DMS53 treated with DMSO at 0.1 percent for 48 hours (cell line): ENCODE data around the gene FBN2.

Source experiments
- DNase-seq: peaks from one replicate; lab custom pipeline; 2025; ENCODE audit not compliant: unreplicated experiment; lab: John Stamatoyannopoulos, UW

The FBN2 gene

GRCh38 chr5:128378196-128378595, 159.8 kb downstream of the FBN2 start:
- no peak for DNase-seq

DNA sequence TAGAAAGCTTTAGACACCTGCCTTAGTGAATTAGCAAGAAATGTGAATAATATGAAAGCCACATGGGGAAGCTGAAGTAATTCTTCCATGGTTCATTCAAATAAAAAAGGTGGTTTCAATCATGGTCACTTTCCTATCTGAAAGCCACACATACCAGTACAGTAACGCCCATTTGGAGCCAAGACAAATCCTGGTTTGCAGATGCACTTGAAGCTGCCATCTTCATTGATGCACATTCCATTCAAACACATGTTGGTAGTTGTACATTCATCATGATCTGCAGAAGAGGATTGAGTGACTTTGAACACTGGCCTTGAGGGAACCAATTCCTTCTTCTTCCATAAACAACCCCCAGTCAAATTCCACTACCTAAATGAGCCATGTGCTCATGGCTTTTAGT, 161.5 kb downstream of the FBN2 start:
- DNase-seq = no peak

GRCh38 chr5:128366147-128366546, 171.9 kb downstream of the FBN2 start:
- DNase-seq = no peak

- DNase-seq = no peak
Measured at GRCh38 chr5:128362370-128362769, 175.7 kb downstream of the FBN2 start.

- no peak for DNase-seq
Measured at GRCh38 chr5:128358826-128359225, 179.2 kb downstream of the FBN2 start.

DNA sequence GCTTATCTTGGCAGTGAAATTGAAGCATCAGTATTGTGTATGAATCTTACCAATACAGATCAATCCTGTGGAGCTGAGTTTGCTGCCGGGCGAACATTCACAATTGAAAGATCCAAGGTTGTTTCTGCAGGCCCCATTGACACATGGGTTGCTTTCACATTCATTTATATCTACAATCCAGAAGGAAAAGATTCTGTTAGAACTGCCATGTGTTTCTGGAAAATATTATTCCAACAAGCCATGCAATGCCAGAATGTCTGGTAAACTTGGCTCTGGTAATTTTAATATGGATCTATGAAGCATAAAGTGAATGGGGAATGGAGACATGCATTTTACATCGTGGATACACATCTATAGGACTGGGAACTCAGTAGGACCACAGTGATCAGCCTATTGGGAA, 180.8 kb downstream of the FBN2 start:
- no peak for DNase-seq

DNA sequence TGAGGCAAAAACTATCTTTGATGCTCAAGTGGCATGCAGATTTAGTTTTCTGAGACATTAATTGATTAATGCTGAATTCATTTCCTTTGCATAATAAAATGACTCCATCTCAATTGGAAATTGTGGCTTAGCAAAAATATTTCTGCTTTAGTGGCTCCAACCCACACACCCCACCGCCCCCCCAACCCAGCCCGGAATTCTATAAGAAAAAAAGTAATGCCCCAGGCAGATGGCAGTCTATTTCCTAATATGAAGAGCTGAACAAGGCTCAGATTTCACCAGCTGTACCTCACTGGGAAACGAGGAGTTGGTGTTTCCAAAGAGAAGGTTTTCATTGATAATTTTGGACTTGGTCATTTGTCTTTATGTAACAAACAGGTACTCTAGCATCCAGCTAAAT, 182.1 kb downstream of the FBN2 start:
- no peak for DNase-seq

- DNase-seq = no peak
Measured at GRCh38 chr5:128353441-128354107, 184.5 kb downstream of the FBN2 start.

- DNase-seq = no peak
Measured at GRCh38 chr5:128350705-128351104, 187.3 kb downstream of the FBN2 start.

DNA sequence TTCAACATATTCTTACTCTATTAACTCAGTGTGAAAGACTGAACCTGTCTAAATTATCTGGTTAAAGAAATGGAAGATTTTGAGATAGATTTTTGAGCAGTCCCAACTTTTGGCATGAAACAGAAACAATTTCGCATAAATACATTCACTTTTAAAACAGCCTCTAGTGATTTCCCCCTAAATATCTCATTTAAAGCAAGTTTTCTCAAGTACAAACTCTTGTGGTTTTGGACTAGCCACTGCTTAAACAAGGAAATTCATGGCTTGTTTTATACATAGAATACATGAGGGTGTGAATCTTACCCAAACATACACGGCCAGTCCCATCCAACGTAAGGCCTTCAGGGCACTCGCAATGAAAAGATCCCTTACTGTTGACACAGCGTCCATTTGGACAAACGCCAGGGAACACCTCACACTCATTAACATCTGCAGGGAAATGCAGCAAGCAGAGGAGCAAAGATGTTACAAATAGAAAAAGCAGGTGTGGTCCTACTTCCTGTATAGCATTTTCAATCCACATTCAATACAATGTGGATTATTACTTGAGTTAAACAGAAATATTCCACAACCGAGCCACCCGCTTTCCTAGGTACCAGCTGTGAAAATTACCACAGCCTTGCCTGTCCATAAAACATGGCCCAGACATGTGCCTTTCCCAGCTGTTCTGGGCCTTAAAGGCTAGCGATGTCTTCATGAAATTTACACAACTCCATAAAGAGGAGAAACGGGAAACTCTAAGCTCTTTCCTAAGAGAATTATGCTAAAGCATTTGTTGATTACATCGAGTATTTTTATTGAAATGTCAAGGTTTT, 188.8 kb downstream of the FBN2 start:
- peak; percentile 96 for DNase-seq

GRCh38 chr5:128346038-128346437, 192.0 kb downstream of the FBN2 start:
- no peak for DNase-seq

DNA sequence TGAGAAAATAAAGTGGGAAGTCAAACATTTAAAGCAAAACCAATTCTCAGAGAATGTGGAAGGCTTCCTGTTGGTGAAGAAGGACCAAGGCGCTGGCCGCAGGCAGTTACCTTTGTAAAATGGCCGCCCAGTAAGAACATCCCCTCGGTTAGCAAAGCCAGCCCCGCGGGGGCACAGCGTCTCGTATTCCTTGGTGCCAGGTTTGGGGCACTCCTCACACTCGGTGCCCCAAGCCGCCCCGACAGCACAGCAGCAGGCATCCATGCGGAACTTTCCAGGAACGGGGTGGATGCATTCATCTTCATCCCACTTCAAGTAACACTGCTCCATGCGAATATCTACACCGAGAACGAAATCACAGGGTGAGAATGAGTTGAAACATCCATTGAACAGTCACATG, 192.8 kb downstream of the FBN2 start:
- no peak for DNase-seq

DNA sequence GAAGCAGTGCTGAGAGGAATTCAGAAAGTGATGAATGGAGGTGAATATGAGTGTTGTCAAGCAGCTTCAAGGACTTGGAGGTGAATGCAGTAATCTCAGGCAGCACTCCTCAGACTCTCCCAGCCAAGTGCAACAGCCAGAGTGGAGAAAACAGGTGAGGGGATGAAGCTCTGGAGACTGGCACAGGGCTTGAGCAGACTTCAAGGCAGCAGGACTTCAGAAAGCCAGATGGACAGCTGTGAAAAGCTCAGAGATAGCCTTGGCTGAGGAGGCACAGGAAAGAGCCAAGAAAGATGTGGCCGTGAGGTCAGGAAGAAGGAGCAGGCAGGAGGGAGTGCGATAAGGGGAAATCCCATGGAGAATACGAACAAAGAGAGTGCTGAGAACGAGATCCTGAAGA, 194.9 kb downstream of the FBN2 start:
- no peak for DNase-seq

DNA sequence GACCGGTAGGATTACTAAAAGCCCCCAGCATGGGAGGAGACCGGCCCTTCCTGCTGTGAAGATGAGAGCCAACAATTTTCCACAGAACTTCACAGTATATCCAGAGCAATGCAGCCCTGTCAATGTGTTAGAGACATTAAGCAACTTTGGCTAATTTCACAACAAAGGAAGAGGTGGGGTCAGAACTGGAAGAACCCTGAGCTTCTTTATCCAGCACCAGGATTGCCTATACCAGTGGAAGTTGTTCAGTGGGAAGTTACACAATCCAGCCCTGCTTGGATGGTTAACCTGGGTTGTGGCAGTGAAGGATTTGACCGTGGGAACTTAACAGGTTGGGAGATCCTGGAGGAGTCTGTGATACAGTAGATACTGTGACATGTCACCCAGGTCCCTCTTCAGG, 197.0 kb downstream of the FBN2 start:
- DNase-seq = no peak

GRCh38 chr5:128340648-128341047, 197.4 kb downstream of the FBN2 start:
- DNase-seq = no peak

DNA sequence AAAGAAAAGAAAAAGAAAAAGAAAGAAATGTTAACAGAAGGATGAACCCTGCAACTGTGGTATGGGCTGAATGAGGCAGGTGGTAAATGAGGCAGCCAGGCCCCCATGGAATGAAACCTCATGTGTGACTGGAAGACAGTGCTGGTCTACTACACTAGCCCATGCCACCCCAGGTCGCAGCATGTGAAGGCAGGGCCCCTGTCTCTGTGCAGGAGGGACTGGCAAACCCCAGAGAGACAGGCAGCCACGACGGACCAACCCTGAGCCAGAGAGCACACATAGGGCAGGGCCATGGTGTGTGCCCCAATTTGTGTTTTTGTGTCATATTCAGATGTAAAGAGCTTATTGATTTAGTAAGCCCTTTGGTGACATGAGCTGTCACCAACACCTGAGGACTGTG, 198.5 kb downstream of the FBN2 start:
- DNase-seq = no peak

GRCh38 chr5:128338649-128339048, 199.4 kb downstream of the FBN2 start:
- no peak for DNase-seq

GRCh38 chr5:128335339-128335738, 202.7 kb downstream of the FBN2 start:
- no peak for DNase-seq

GRCh38 chr5:128334010-128334716, 203.9 kb downstream of the FBN2 start:
- DNase-seq = no peak

DNA sequence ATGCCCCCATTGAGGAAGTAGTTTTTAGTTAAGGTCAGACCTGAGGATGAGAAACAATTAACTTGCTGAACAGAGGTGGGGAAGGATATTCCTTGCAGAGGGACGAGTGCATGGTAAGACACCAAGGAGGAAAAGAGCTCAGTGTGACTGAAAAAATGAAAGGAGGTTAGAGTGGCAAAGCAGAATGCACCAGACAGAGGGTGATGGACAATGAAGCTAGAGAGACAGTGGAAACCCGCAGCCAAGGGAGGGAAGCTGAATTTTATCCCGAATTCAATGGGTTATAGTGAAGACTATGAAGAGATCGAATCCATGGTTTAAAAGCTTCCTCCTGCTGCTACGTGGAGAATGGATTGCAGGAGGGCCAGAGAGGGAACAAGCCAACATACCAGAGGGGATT, 206.8 kb downstream of the FBN2 start:
- DNase-seq = no peak

GRCh38 chr5:128329386-128329939, 208.6 kb downstream of the FBN2 start:
- no peak for DNase-seq

- no peak for DNase-seq
Measured at GRCh38 chr5:128328446-128328845, 209.6 kb downstream of the FBN2 start.
